NOMO-1 (cell line): Measurements from ENCODE around the gene GPHA2.

Experiments
- DNase-seq, 2 experiments: peaks; one replicate each; lab custom pipeline; 2025; ENCODE audit not compliant: unreplicated experiment in 2 of 2; lab: John Stamatoyannopoulos, UW

GPHA2 gene

DNA sequence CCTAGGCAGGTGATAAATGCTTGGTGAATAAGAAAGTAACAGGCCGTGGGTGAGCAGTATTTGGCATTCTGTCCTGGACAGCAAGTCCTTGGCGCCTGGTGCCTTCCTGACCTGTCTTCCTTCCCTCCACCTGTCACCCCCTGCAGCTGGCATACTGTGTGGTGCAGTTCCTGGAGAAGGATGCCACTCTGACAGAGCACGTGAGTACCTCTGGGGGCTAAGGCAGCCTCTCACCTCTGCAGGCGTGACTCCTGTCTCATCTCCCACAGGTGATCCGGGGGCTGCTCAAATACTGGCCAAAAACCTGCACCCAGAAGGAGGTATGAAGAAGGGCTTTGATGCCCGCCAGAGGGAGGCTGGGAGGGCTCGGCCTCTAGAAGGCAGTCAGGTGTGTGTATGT is 4.4 kb downstream of the GPHA2 start:
- DNase-seq = no peak

GRCh38 chr11:64930340-64930739 is 5.4 kb downstream of the GPHA2 start:
- DNase-seq = no peak

- DNase-seq = no peak
Observed at GRCh38 chr11:64929625-64930024, 6.1 kb downstream of the GPHA2 start.

- DNase-seq = no peak
Observed at GRCh38 chr11:64928957-64929356, 6.7 kb downstream of the GPHA2 start.

DNA sequence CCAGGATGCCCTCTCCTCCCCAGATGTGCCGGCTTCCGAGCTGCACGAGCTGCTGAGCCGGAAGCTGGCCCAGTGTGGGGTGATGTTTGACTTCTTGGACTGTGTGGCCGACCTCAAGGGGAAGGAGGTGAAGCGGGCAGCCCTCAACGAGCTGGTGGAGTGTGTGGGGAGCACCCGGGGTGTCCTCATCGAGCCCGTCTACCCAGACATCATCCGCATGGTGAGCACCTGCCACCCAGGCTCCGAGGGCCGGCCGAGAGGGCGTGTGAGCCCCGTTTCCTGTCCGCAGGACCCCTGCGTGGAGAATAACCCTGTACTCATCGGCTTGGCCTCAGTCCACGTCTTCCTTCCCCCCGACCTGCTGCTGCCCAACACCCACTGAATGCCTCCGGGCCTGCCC is 9.0 kb downstream of the GPHA2 start:
- no peak for DNase-seq

DNA sequence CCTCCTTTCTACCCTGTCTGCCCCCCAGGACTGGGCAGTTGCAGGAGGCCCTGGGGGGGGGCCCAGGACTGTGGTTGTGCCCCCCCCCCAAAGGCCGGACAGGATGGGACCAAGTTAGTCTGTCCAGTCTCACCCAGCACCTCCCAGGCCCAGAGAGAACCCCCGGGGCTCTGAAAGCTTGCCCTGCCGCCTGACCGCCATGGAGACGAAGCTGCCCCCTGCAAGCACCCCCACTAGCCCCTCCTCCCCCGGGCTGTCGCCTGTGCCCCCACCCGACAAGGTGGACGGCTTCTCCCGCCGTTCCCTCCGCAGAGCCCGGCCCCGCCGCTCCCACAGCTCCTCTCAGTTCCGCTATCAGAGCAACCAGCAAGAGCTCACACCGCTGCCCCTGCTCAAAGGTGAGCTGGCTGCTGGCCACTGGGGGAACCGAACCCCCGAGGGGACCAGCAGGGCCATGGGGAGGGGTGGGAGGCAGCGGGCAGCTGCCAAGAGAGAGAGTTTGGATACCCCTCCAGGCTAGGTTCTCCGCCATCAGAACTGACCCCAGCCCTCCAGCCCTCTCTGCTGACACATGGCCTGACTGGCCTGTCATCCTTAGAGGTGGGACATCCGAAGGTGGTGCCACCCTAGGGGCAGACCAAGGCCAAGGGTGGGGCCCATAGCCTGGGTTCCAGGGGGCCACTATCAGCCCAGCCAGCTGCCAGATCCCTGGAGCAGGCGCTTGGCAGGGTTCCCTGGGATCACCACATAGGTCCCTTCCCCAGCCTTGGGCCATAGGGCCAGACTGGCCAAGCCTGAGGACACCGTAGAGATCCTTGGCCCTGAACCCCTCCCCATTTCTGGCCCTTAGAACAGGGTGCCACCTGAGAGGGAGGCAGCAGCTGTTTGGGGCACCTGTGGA is 9.9 kb downstream of the GPHA2 start:
- no peak for DNase-seq

DNA sequence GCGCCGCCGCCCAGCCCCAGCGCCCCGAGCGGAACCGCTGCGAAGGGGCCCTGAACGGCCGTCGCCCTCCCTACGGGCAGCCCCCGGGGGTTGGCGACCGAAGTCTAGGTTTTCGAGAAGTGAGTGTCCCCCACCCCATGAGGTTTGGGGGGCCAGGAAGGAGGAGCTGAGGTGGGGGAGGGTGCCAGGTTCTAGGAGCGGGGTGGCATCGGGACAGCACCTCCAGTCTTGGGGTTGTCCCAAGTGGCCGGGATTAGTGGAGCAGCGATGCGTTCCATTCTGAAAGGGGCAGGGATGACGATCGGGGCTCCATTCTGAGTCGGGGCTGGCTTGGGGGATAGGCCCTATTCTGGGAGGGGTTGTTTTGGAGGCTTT is 10.8 kb downstream of the GPHA2 start:
- no peak for DNase-seq

- DNase-seq = peak; percentile 92
Observed at GRCh38 chr11:64923944-64924909, 11.5 kb downstream of the GPHA2 start, which contains the start of gene PPP2R5B. Gene PPP2R5B, plus strand, starts transcription at chr11:64924689. Its CDS starts 1,046 bp downstream, at chr11:64925735.

- no peak for DNase-seq
Observed at GRCh38 chr11:64923151-64923661, 12.5 kb downstream of the GPHA2 start.

GRCh38 chr11:64921384-64921783 is 14.3 kb downstream of the GPHA2 start:
- no peak for DNase-seq

- DNase-seq = no peak
Observed at GRCh38 chr11:64920124-64920523, 15.6 kb downstream of the GPHA2 start.

GRCh38 chr11:64919627-64920026 is 16.1 kb downstream of the GPHA2 start:
- no peak for DNase-seq

GRCh38 chr11:64918017-64918416 is 17.7 kb downstream of the GPHA2 start:
- DNase-seq = peak; percentile 40 to 57

- DNase-seq = no peak
Observed at GRCh38 chr11:64917663-64917995, 18.1 kb downstream of the GPHA2 start.

GRCh38 chr11:64916775-64917662 is 18.7 kb downstream of the GPHA2 start, which contains the start of gene ATG2A:
Gene ATG2A, minus strand, starts transcription at chr11:64917209. Its CDS starts 74 bp downstream, at chr11:64917135.
- DNase-seq = peak; percentile 100

DNA sequence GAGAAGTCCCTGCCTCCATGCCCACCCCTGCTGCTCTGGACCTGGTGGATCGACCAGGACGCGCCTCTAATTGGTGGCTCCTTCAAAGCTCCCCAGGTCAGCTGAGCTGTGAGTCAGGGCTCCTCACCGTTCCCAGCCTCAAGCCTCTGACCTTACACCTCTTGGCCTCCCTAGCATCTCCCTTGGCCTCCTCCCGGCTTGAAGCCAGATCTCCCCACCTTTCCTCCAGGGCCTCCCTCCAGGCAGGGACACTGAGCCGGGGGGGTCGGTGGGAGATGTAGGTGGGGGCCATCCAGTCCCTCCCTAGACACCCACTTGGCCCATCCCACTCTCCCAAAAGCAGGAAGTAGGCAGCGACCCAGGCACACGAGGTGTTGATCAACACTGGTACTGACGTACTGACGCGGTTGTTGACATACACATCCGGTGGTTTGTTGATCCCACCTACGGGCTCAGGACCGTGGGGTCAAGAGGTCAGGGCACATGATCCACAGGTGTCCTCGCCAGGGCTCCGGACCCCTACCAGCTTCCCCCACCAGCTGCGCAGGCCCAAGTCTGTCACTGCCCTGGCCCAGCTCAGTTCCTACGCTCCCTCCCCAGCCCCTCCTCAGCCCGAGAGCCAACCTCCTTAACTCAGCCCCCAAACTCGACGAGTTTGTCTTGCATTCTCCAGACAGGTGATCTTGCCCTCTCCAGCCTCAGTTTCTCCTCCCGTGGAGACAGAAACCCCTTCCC is 19.5 kb downstream of the GPHA2 start:
- peak in 1 of 2 experiments; percentile 12 for DNase-seq

DNA sequence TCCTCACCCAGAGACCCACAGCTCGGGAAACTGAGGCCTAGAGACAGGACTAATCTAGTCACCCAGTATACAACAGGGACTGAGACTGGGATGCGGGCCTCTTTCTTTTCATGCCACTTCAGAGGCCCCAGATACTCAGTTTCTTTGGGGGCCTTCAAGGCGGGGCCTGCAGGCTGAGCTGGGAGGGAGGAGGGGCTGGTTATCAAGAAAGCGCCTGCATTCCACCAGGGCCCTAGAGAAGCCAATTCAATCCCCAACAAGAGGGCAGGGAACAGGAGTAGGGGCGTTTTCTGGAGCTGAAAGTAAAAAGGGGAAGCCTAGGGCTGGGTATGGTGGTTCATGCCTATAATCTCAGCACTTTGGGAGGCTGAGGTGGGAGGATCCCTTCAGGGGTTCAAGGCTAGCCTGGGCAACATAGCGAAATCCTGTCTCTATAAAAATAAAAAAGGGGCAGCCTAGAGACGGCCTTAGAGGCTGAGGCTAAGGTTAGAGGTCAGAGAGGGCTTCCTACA is 20.3 kb downstream of the GPHA2 start:
- no peak for DNase-seq

- DNase-seq = no peak
Observed at GRCh38 chr11:64914123-64914522, 21.6 kb downstream of the GPHA2 start.

- DNase-seq = no peak
Observed at GRCh38 chr11:64913171-64913727, 22.4 kb downstream of the GPHA2 start.
